Neural progenitor cell (in vitro differentiated cells): ENCODE measurements around the gene ACP7. TPM values are rescaled to one million over a fixed set of nuclear protein-coding genes. Genes with fewer than 3 reads are reported as not detected.

Source experiments
- DNase-seq: peaks from one replicate; pipeline ENCODE4 v3.0.0-alpha.2; 2016; ENCODE audit warnings: low spot score
- H2AFZ ChIP-seq: fragments of 200-600 bp; sonication (generic); replicated peaks from 2 replicates; pipeline ENCODE4 v1.6.1; 2016; ENCODE audit warnings: antibody characterized with exemption
- H3F3A ChIP-seq: fragments of 200-600 bp; sonication (generic); 2 replicates; pipeline ENCODE4 v1.6.1; 2016; ENCODE audit warnings: antibody characterized with exemption, low read depth
- H3K27ac ChIP-seq: fragments of 200-600 bp; sonication (generic); 2 replicates; pipeline ENCODE4 v1.5.1; 2016; ENCODE audit warnings: mild to moderate bottlenecking
- H3K27me3 ChIP-seq: fragments of 200-600 bp; sonication (generic); 2 replicates; pipeline ENCODE4 v1.6.1; 2016; ENCODE audit warnings: mild to moderate bottlenecking, moderate library complexity
- H3K36me3 ChIP-seq: fragments of 200-600 bp; sonication (generic); 2 replicates; pipeline ENCODE4 v1.5.1; 2016
- H3K4me1 ChIP-seq: fragments of 200-600 bp; sonication (generic); 2 replicates; pipeline ENCODE4 v1.6.1; 2016; ENCODE audit warnings: mixed run types
- H3K4me2 ChIP-seq: fragments of 200-600 bp; sonication (generic); 2 replicates; pipeline ENCODE4 v1.6.1; 2016
- H3K4me3 ChIP-seq: fragments of 200-600 bp; sonication (generic); 2 replicates; pipeline ENCODE4 v1.5.1; 2016
- H3K79me2 ChIP-seq: fragments of 200-600 bp; sonication (generic); 2 replicates; pipeline ENCODE4 v1.6.1; 2016; ENCODE audit warnings: low read depth
- H3K9ac ChIP-seq: fragments of 200-600 bp; sonication (generic); 2 replicates; pipeline ENCODE4 v1.6.1; 2016
- H3K9me3 ChIP-seq: fragments of 200-600 bp; sonication (generic); 2 replicates; pipeline ENCODE4 v1.5.1; 2016; ENCODE audit warnings: low read depth
- H4K20me1 ChIP-seq: fragments of 200-600 bp; sonication (generic); 2 replicates; pipeline ENCODE4 v1.6.1; 2016; ENCODE audit warnings: low read depth
- H3K27ac Mint-ChIP-seq: 3 replicates; pipeline ENCODE4 v1.8.0; 2021; ENCODE audit warnings: mixed read lengths
- H3K27me3 Mint-ChIP-seq: 2 replicates; pipeline ENCODE4 v1.8.0; 2022; ENCODE audit warnings: low read depth, mild to moderate bottlenecking, inconsistent platforms, moderate library complexity, mixed read lengths; ENCODE audit not compliant: insufficient read depth
- H3K36me3 Mint-ChIP-seq: 3 replicates; pipeline ENCODE4 v1.8.0; 2021; ENCODE audit warnings: mixed read lengths
- H3K4me1 Mint-ChIP-seq: 3 replicates; pipeline ENCODE4 v1.8.0; 2021; ENCODE audit warnings: mixed read lengths
- H3K4me3 Mint-ChIP-seq: 3 replicates; pipeline ENCODE4 v1.8.0; 2021; ENCODE audit warnings: mild to moderate bottlenecking, moderate library complexity, mixed read lengths
- H3K9me3 Mint-ChIP-seq: 3 replicates; pipeline ENCODE4 v1.8.0; 2020; ENCODE audit warnings: mixed read lengths
- CTCF ChIP-seq: fragments of 200-600 bp; sonication (generic); IDR thresholded peaks from 2 replicates; pipeline ENCODE4 v1.5.1; 2017; ENCODE audit warnings: antibody characterized with exemption, mild to moderate bottlenecking
- EZH2 ChIP-seq: fragments of 200-600 bp; sonication (generic); IDR thresholded peaks from 2 replicates; pipeline ENCODE4 v1.6.1; 2017; ENCODE audit warnings: antibody characterized with exemption, mild to moderate bottlenecking, moderate library complexity
- EZH2phosphoT487 ChIP-seq: fragments of 200-600 bp; sonication (generic); IDR thresholded peaks from 2 replicates; pipeline ENCODE4 v1.6.1; 2017; ENCODE audit warnings: antibody characterized with exemption
- total RNA-seq: library from RNA; depleted of rRNA; stranded (reverse); fragments of >200 nt; gene quantifications from 2 replicates; pipeline ENCODE4 v1.2.3, GENCODE V29; 2015; ENCODE audit warnings: low replicate concordance

ACP7 gene
- total RNA-seq, 1 donor from 2014 or later: not detected

- H3K36me3 ChIP-seq: no peaks in the 10 kb centered on the region
- H3K4me3 ChIP-seq: no peak overlapping the region
- TF ChIP-seq CTCF: no peak
- TF ChIP-seq EZH2: no peak
- TF ChIP-seq EZH2phosphoT487: no peak
- Mint-ChIP-seq H3K9me3 (no peaks in the 10 kb centered on the region), H3K36me3 (no peaks in the 10 kb centered on the region), H3K27ac (no peak overlapping the region), H3K4me1 (peaks cover 60% of the 10 kb centered on the region), H3K4me3 (peak overlapping the region; percentile 10), H3K27me3 (no peaks in the 10 kb centered on the region)
- DNase-seq: no peak
- no peaks in the 10 kb centered on the region for H3K9me3 ChIP-seq
- peaks cover 22% of the 10 kb centered on the region for H3F3A ChIP-seq
- peaks cover 82% of the 10 kb centered on the region for H4K20me1 ChIP-seq
- H3K9ac ChIP-seq: no peak overlapping the region
- H3K27ac ChIP-seq: no peak overlapping the region
- H3K4me2 ChIP-seq: no peak overlapping the region
- H3K4me1 ChIP-seq: peaks cover 42% of the 10 kb centered on the region
- no peaks in the 10 kb centered on the region for H3K27me3 ChIP-seq
- no peak overlapping the region for H2AFZ ChIP-seq
- H3K79me2 ChIP-seq: peaks cover 83% of the 10 kb centered on the region
Observed at GRCh38 chr19:39129116-39129515, 44.9 kb downstream of the ACP7 start.

DNA sequence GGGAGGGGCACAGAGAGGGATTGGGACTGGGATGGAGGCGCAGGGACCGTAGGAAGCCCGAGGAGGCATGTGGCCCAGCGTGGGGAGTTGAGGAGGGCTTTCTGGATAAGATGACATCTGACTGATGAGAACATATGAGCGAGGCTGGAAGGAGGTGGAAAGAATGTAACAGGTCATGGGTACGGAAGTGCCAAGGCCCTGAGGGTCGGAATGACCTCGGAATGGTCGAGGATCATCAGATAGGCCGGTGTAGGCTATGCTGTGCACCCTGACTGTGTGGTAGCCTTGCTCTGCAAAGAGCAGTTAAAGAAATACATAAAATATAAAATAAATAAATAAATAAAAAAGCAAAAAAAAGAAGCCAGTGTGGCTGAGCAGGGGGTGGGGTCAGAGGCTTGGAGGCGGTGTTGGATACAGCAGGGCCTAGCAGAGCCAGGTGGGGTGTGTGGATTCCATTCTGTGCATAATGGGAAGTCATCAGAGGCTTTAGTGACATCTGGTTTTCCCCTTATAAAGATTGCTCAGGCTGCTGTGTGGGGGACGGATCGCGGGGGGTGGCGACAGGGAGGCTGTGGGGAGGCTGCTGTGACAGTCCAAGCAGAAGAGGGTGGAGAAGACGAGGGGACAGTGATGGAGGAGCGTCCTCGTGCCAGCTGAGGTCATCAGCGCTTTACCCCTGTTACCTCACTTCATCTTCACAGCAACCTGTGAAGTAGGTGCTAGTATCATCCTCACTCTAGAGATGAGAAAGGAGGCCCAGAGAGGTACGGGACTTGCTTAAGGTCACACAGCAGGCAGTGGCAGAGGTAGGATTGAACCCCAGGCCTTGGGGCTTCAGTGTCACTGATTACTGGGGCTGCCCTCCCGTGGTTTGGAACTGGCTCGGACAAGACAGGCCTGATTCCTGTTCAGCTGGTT is 46.4 kb downstream of the ACP7 start:
- Histone ChIP-seq H3K79me2 (peaks cover 98% of the 10 kb centered on the region), H3K9me3 (no peaks in the 10 kb centered on the region), H2AFZ (no peak overlapping the region), H3K4me3 (no peak overlapping the region), H3K9ac (no peak overlapping the region), H3K4me1 (peaks cover 44% of the 10 kb centered on the region), H3K27ac (no peak overlapping the region), H3K36me3 (no peaks in the 10 kb centered on the region), H4K20me1 (peaks cover 97% of the 10 kb centered on the region), H3K27me3 (no peaks in the 10 kb centered on the region), H3F3A (peaks cover 14% of the 10 kb centered on the region), H3K4me2 (no peak overlapping the region)
- H3K27ac Mint-ChIP-seq: peak overlapping the region; percentile 36
- H3K9me3 Mint-ChIP-seq: no peaks in the 10 kb centered on the region
- no peaks in the 10 kb centered on the region for H3K36me3 Mint-ChIP-seq
- no peak for DNase-seq
- H3K4me1 Mint-ChIP-seq: peaks cover 54% of the 10 kb centered on the region
- H3K27me3 Mint-ChIP-seq: no peaks in the 10 kb centered on the region
- TF ChIP-seq EZH2 (no peak), CTCF (no peak), EZH2phosphoT487 (no peak)
- H3K4me3 Mint-ChIP-seq: no peak overlapping the region

DNA sequence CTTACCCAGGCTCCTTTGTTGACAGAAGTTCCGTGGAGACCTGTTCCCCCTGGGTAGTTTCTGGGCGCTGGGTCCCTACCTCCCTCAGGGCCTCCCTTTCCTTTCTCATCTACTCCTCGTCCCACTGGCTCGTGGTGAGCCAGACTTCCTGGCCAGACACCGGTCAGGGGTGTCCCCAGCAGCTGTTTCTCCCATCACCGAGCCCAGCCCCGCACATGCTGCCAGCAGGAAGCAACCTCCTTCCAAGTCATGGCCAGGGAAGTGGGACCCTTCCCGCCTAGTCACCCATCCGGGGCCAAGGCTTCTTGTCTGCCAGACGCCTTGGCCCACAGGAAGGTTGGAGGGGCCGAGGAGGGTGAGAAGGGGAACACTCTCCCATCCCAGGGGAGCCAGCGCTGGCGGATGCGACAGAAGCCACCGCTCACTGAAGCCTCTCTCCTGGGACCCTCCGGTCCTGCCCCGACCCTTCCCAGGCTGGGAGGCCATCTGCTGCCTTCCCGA is 47.1 kb downstream of the ACP7 start:
- Histone ChIP-seq H3K27ac (no peak overlapping the region), H3K36me3 (no peaks in the 10 kb centered on the region)
- H3K4me3 Mint-ChIP-seq: no peak overlapping the region

More for the DNA sequence above, 47.1 kb downstream of the ACP7 start:
- Histone ChIP-seq H3K4me1 (peaks cover 45% of the 10 kb centered on the region), H4K20me1 (peaks cover 99% of the 10 kb centered on the region), H2AFZ (no peak overlapping the region), H3K27me3 (no peaks in the 10 kb centered on the region), H3K9me3 (no peaks in the 10 kb centered on the region), H3K79me2 (peaks cover 99% of the 10 kb centered on the region), H3K9ac (no peak overlapping the region), H3K4me3 (no peak overlapping the region), H3K4me2 (peak overlapping the region; percentile 23), H3F3A (peaks cover 14% of the 10 kb centered on the region)
- H3K4me1 Mint-ChIP-seq: peaks cover 49% of the 10 kb centered on the region
- DNase-seq: no peak
- TF ChIP-seq EZH2phosphoT487 (no peak), CTCF (no peak), EZH2 (no peak)
- no peaks in the 10 kb centered on the region for H3K9me3 Mint-ChIP-seq
- H3K36me3 Mint-ChIP-seq: no peaks in the 10 kb centered on the region
- peak overlapping the region; percentile 76 for H3K27ac Mint-ChIP-seq
- no peaks in the 10 kb centered on the region for H3K27me3 Mint-ChIP-seq
